Progenitor cell of endocrine pancreas (in vitro differentiated cells): ENCODE data around the gene TWSG1. TPM values are rescaled to one million over a fixed set of nuclear protein-coding genes. Genes with fewer than 3 reads are reported as not detected.

Source experiments
- DNase-seq: peaks from one replicate; pipeline ENCODE4 v3.0.0; 2021; ENCODE audit warnings: low spot score; ENCODE audit not compliant: unreplicated experiment
- H3K27ac Mint-ChIP-seq: 2 replicates; pipeline ENCODE4 v1.8.0; 2021; ENCODE audit warnings: mild to moderate bottlenecking, moderate library complexity, mixed read lengths
- H3K27me3 Mint-ChIP-seq: 2 replicates; pipeline ENCODE4 v1.8.0; 2021; ENCODE audit warnings: mixed read lengths
- H3K36me3 Mint-ChIP-seq: 2 replicates; pipeline ENCODE4 v1.8.0; 2022; ENCODE audit warnings: mixed read lengths; ENCODE audit not compliant: insufficient read depth
- H3K4me1 Mint-ChIP-seq: 2 replicates; pipeline ENCODE4 v1.8.0; 2021; ENCODE audit warnings: low read depth, mixed read lengths
- H3K4me3 Mint-ChIP-seq: 2 replicates; pipeline ENCODE4 v1.8.0; 2021; ENCODE audit warnings: low read depth, mild to moderate bottlenecking, moderate library complexity, mixed read lengths
- H3K9me3 Mint-ChIP-seq: 2 replicates; pipeline ENCODE4 v1.8.0; 2021; ENCODE audit warnings: low read depth, mixed read lengths
- CTCF ChIP-seq: fragments of 200-600 bp; sonication (generic); IDR thresholded peaks from one replicate; pipeline ENCODE4 v1.5.0; 2021; ENCODE audit warnings: antibody characterized with exemption, mild to moderate bottlenecking; ENCODE audit not compliant: unreplicated experiment
- total RNA-seq: library from RNA; stranded (reverse); gene quantifications from 2 replicates; pipeline ENCODE4 v1.2.1, GENCODE V29; 2021

TWSG1 gene
- total RNA-seq, 1 donor from 2014 or later = 38.1 TPM

GRCh38 chr18:9292047-9292446 is 42.5 kb upstream of the TWSG1 start:
- Mint-ChIP-seq H3K9me3 (peaks cover 16% of the 10 kb centered on the region), H3K27ac (no peak overlapping the region), H3K27me3 (no peaks in the 10 kb centered on the region), H3K4me1 (no peaks in the 10 kb centered on the region), H3K4me3 (no peak overlapping the region), H3K36me3 (peaks cover 5% of the 10 kb centered on the region)
- no peak for TF ChIP-seq CTCF
- no peak for DNase-seq

- no peak for DNase-seq
- peaks cover 3% of the 10 kb centered on the region for H3K36me3 Mint-ChIP-seq
- no peak overlapping the region for H3K27ac Mint-ChIP-seq
- H3K4me1 Mint-ChIP-seq = no peaks in the 10 kb centered on the region
- no peak for TF ChIP-seq CTCF
- H3K9me3 Mint-ChIP-seq = peaks cover 13% of the 10 kb centered on the region
- no peaks in the 10 kb centered on the region for H3K27me3 Mint-ChIP-seq
- no peak overlapping the region for H3K4me3 Mint-ChIP-seq
Measured at GRCh38 chr18:9293948-9294347, 40.6 kb upstream of the TWSG1 start.

- H3K4me3 Mint-ChIP-seq = no peak overlapping the region
- no peak for DNase-seq
- H3K36me3 Mint-ChIP-seq = peaks cover 3% of the 10 kb centered on the region
- peaks cover 13% of the 10 kb centered on the region for H3K9me3 Mint-ChIP-seq
- no peaks in the 10 kb centered on the region for H3K4me1 Mint-ChIP-seq
- no peaks in the 10 kb centered on the region for H3K27me3 Mint-ChIP-seq
- H3K27ac Mint-ChIP-seq = no peak overlapping the region
- TF ChIP-seq CTCF = no peak
Measured at GRCh38 chr18:9296233-9297006, 38.2 kb upstream of the TWSG1 start.

GRCh38 chr18:9297007-9297393 is 37.6 kb upstream of the TWSG1 start:
- no peak for TF ChIP-seq CTCF
- Mint-ChIP-seq H3K36me3 (peaks cover 3% of the 10 kb centered on the region), H3K9me3 (peaks cover 13% of the 10 kb centered on the region), H3K27me3 (no peaks in the 10 kb centered on the region), H3K4me3 (no peak overlapping the region), H3K4me1 (no peaks in the 10 kb centered on the region), H3K27ac (no peak overlapping the region)
- no peak for DNase-seq

GRCh38 chr18:9304388-9305070 is 30.0 kb upstream of the TWSG1 start:
- TF ChIP-seq CTCF = no peak
- Mint-ChIP-seq H3K4me1 (no peaks in the 10 kb centered on the region), H3K36me3 (no peaks in the 10 kb centered on the region), H3K27me3 (no peaks in the 10 kb centered on the region), H3K4me3 (no peak overlapping the region), H3K9me3 (peaks cover 16% of the 10 kb centered on the region), H3K27ac (no peak overlapping the region)
- DNase-seq = no peak
